Fibroblast of upper back skin (primary cell): ENCODE measurements around the gene NKX2-1.

Experiments
- DNase-seq: peaks from one replicate; pipeline ENCODE4 v3.0.0-alpha.2; 2013

Gene NKX2-1

DNA sequence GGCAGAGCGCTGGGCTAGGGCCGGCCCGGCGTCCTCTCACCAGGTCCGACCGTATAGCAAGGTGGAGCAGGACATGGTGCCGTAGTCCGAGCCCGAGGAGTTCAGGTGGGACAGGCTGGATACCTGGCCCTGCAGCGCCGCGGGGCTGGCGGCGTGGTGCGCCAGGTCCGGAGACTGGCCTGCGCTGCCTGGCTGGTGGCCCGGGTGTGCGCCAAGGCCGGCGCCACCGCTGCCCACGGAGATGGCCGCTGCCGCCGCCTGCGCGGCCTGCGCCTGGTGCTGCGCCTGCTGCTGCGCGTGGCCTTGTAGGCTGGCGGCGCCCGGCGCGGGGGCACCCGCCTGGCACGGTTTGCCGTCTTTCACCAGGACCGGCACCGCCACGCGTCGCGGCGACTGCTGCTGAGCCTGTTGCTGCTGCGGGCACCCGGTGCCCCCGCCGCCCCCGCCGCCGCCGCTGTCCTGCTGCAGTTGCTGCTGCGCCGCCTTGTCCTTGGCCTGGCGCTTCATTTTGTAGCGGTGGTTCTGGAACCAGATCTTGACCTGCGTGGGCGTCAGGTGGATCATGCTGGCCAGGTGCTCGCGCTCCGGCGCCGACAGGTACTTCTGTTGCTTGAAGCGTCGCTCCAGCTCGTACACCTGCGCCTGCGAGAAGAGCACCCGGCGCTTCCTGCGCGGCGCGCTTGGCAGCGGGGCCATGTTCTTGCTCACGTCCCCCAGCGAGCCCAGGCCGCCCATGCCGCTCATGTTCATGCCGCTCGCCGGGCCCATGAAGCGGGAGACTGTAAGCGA lies 2.6 kb downstream of the NKX2-1 start:
- no peak for DNase-seq

DNA sequence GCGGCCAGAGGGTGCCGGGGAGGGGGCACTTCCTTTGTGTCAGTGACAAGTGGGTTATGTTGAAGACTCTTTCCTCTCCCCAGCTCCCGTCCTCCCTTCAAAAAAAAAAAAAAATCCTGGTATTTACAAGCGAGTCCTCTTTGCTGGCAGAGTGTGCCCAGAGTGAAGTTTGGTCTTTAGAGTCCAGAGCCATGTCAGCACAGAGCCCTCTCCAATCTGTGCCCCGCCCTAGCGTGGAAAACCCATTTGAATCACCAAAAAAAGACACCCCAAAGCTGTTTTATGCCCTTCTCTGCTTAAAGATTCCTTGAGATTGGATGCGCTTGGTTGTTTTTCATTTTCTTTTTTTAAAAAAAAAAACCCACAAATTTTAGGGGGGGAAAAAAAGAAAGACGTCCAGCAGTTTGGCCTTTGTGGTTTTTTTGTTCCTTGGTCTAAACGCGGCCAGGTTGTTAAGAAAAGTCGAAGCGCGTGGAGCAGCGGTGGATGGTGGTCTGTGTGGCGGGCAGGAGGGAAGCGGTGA lies 3.3 kb downstream of the NKX2-1 start:
- no peak for DNase-seq

- no peak for DNase-seq
These were observed 3.9 kb downstream of the NKX2-1 start for GRCh38 chr14:36515896-36516718.

DNA sequence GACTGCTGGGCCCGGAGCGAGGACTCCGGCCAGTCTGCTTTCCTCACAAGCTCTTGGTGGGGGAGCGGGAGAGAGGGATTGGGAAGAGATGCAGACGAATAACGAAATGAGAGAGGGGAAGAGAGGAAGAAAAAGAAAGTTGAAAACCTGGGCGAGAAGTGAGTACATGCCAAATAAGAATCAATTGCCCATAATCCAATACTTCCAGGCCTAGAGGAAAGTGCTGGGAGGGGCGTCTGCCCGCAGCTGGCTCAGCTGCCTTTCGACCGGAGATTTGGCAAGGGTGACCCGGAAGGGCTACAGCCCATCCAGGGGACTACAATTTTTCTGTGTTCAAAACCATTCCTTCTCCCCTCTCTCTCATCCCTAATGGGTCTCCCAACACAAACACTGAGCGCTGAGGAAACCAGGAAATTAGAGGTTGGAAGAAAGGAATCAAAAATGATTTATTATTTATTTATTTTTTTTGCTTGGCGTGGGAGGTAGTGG lies 4.9 kb downstream of the NKX2-1 start:
- DNase-seq = no peak

- no peak for DNase-seq
These were observed 5.5 kb downstream of the NKX2-1 start for GRCh38 chr14:36514278-36515104.

DNA sequence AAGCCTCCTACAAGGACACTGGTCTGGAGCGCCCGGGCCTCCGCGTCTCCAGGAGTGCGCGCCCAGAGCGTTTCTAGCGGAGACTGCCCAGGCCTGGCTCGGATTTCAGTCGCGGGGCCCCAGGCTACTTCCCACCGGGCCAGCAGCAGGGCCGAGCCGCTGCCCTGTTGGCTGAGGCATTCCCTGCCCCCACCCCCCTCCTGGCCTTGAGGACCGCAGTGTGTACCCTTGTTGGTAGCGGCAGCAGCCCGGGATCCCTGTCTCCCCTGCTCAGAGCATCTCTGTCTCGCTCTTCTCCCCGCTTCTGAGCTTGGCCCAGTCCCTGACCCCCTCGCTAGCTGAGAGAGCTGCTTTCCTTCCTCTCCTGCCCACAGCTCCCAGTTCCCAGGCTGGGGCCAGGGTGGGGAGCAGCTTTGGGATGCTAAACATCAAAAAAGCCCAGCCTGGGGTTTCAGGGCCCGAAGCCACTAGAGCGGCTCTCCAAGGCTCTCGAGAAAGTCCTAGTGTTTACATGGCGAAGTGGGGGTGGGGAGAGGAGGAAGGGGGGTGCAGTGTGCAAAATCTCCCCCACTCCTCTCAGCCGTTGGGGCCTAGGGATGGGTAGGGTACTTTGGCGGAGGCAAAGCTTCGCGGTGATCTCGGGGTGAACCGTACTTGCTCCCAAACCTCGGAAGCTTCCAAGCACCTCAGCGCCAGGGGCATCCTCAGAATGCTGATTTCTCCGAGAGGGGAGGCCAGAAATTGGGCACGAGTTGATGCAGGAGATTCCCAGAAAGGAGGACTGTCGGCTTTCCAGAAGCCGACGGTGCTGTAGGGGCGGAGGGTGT lies 6.4 kb downstream of the NKX2-1 start:
- no peak for DNase-seq

GRCh38 chr14:36513012-36513420 lies 7.0 kb downstream of the NKX2-1 start:
- no peak for DNase-seq

DNA sequence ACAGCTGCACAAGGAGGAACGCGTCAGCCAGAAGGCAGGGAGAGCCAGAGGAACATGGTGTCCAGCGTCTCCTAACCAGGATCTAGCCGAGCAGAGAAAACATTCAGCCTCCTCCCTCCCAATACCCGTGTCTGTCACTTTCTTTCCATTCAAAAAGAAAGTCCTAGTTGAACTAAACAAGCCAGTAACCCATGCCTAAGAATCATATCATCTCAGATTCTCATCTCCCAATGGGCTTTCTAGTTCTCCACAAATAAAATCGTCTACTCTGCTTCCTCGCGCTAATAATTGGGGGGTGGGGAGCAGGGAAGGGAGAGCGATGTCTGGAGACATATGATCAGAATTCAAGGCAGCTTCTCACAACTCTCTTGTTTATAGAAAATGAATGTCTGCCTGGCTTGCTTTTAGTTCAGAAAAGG lies 7.4 kb downstream of the NKX2-1 start:
- no peak for DNase-seq

- DNase-seq = no peak
These were observed 7.9 kb downstream of the NKX2-1 start for GRCh38 chr14:36511981-36512584.

- no peak for DNase-seq
These were observed 9.2 kb downstream of the NKX2-1 start for GRCh38 chr14:36510874-36511273.

DNA sequence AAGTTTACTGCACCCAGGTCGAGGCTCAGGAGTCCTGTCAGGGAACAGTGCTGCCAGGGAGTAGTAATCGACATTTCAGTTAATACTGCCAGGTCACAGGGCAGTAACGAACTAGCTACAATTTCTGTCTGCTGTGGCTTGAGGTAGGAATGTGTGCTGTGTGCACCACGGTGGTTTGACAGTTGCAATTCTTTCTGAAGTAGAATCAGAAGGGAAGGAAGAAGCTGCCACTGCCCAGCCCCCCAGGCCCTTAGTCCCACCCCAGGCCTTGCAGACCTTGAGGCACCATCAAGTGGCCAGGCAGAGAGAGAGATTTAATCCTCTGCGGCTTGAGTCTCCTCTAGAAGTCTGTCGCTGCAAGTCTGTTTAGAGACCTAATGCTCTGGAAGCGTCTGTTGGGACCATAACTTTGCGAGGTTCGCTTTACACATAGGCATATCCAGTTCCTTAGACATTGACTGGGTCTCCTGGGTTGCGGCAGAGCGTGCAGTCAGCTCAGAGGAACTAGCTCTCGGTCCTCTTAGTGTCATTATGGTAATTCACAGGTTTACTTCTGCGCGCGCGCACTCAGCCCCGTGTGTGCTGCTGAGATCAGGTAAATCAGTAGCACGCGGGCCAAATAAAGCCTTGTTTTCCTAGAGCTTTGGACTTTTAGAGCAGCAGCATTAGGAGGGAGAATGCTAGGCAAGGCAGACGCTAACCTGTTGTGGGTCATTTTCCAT lies 9.8 kb downstream of the NKX2-1 start:
- no peak for DNase-seq

- no peak for DNase-seq
These were observed 10.7 kb downstream of the NKX2-1 start for GRCh38 chr14:36509069-36509917.

DNA sequence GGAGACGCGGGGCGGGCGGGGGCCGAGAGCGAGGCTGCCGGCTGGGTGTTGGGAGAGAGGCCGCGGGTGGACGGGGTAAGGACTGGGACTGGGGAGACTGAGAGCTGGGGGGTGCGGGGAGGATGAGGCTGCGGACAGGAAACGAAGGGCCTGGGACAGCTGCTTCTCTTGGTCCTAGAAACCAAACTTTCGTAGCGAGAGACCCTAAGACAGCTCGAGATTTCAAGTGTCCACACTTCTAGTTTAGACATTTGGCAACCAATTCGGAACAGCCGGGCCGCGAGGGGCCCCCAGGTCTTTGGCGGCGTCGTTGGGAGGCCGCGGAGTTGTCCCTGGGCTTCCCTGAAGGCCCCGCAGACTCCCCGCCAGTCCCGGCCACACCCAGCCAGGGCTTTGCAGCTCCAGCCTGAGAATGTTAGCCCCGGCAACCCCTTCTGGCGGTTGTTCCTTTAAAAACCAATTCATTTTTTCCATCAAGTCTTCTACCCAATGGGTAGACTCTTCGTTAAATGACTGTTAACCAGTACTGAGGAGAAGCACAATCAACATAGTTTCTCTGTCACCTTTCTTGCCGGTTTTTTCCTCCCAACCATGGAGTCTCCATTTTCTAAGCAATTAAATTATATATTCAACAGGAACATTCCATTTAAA lies 11.5 kb downstream of the NKX2-1 start:
- DNase-seq = no peak

- no peak for DNase-seq
These were observed 12.1 kb downstream of the NKX2-1 start for GRCh38 chr14:36507847-36508417.

GRCh38 chr14:36506732-36507614 lies 13.1 kb downstream of the NKX2-1 start:
- DNase-seq = no peak

DNA sequence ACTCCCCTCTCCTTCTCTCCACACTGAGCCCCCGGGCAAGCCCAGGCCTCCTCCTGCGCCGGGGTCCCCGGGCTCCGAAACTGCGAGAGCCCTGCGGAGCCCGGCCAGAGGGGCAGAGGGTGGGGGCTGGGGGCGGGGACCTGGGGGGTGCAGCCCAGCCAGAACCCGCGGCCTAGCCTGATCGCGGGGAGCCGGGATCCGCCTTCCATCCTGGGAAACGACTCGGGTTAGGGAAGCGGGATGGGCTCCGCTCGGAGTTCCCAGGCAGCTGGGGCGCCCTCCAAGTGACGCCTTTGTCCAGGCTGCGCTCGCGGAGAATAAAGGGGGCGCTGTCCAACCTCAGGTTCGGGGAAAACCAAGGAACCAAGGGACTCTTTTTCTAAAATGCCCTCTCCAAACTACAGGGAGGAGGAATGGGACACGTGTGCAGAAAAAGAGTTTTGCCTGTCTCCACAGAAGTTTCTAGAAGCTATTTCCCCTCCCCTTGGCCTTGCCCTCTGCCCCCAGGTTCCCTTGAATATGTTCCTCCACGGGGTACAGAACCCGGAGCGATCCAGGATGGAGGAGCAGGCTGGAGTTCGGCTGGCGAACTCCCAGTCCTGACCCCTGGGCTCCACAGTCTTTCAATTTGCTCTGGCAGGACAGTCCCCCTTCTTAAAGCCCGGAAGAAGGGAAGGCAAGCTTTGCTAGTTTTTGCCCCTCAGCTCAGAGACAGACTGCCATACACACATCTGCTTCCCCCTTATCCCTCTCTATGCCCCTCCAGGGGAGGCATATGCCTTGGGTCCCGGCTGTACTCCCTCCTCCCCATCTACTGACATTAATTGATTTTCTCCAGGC lies 13.9 kb downstream of the NKX2-1 start:
- DNase-seq = no peak
